COR-L47 (cell line): Measurements from ENCODE around the gene TMEM121B.
"Not testable (repeated sequence)": the region's sequence is repeated elsewhere in the genome, so short reads cannot be mapped to it uniquely, and the experiment has no call there.

Experiments used
- DNase-seq: peaks from one replicate; lab custom pipeline; 2025; lab: John Stamatoyannopoulos, UW

The TMEM121B gene

GRCh38 chr22:17121233-17122195 lies at the start of gene TMEM121B:
Gene TMEM121B, minus strand, starts transcription at chr22:17121360. Its CDS starts 233 bp downstream, at chr22:17121127.
- peak; percentile 77 for DNase-seq

GRCh38 chr22:17167486-17167885 lies 46.3 kb upstream of the TMEM121B start:
- DNase-seq = no peak

GRCh38 chr22:17164392-17165024 lies 43.3 kb upstream of the TMEM121B start:
- DNase-seq = no peak

GRCh38 chr22:17162731-17163130 lies 41.6 kb upstream of the TMEM121B start:
- no peak for DNase-seq

- no peak for DNase-seq
These were observed 40.8 kb upstream of the TMEM121B start for GRCh38 chr22:17161991-17162390.

GRCh38 chr22:17159504-17159951 lies 38.4 kb upstream of the TMEM121B start:
- peak; percentile 57 for DNase-seq

- DNase-seq = peak; percentile 90
These were observed 37.7 kb upstream of the TMEM121B start, which contains the start of gene HDHD5 for GRCh38 chr22:17158568-17159503. Gene HDHD5, minus strand, starts transcription at chr22:17159277. Its CDS starts 26 bp downstream, at chr22:17159251.

- DNase-seq = no peak
These were observed 37.0 kb upstream of the TMEM121B start for GRCh38 chr22:17158176-17158567.

GRCh38 chr22:17157714-17158113 lies 36.6 kb upstream of the TMEM121B start:
- DNase-seq = no peak

GRCh38 chr22:17155941-17156340 lies 34.8 kb upstream of the TMEM121B start:
- DNase-seq = no peak

GRCh38 chr22:17152971-17153370 lies 31.8 kb upstream of the TMEM121B start:
- DNase-seq = no peak

- DNase-seq = no peak
These were observed 31.2 kb upstream of the TMEM121B start for GRCh38 chr22:17152340-17152739.

- DNase-seq = no peak
These were observed 28.1 kb upstream of the TMEM121B start for GRCh38 chr22:17149076-17149815.

GRCh38 chr22:17147458-17147857 lies 26.3 kb upstream of the TMEM121B start:
- DNase-seq = not testable (repeated sequence)

GRCh38 chr22:17145021-17145680 lies 24.0 kb upstream of the TMEM121B start:
- no peak for DNase-seq

- no peak for DNase-seq
These were observed 22.7 kb upstream of the TMEM121B start for GRCh38 chr22:17143826-17144225.

GRCh38 chr22:17143101-17143500 lies 21.9 kb upstream of the TMEM121B start:
- no peak for DNase-seq

GRCh38 chr22:17140826-17141766 lies 19.9 kb upstream of the TMEM121B start:
- no peak for DNase-seq

- DNase-seq = no peak
These were observed 18.9 kb upstream of the TMEM121B start for GRCh38 chr22:17140022-17140421.
